ENCODE data around the gene ACER2.

Gene ACER2

GRCh38 chr9:19456426-19456825 is 47.6 kb downstream of the ACER2 start:
- TF ChIP-seq, protein P1, sequence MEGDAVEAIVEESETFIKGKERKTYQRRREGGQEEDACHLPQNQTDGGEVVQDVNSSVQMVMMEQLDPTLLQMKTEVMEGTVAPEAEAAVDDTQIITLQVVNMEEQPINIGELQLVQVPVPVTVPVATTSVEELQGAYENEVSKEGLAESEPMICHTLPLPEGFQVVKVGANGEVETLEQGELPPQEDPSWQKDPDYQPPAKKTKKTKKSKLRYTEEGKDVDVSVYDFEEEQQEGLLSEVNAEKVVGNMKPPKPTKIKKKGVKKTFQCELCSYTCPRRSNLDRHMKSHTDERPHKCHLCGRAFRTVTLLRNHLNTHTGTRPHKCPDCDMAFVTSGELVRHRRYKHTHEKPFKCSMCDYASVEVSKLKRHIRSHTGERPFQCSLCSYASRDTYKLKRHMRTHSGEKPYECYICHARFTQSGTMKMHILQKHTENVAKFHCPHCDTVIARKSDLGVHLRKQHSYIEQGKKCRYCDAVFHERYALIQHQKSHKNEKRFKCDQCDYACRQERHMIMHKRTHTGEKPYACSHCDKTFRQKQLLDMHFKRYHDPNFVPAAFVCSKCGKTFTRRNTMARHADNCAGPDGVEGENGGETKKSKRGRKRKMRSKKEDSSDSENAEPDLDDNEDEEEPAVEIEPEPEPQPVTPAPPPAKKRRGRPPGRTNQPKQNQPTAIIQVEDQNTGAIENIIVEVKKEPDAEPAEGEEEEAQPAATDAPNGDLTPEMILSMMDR (IDR thresholded peaks at IDR 0.05; ENCODE audit: insufficient read depth, missing control alignments), result no peak
- DNase-seq (ENCODE audit: insufficient read length, low spot score), result no peak
- no peak for FAIRE-seq

- peak; percentile 90 for FAIRE-seq
- no peak for DNase-seq (ENCODE audit: insufficient read length, low spot score)
- TF ChIP-seq, protein P1 (IDR thresholded peaks at IDR 0.05; ENCODE audit: insufficient read depth, missing control alignments), result peak; percentile 89
Measured at GRCh38 chr9:19456996-19457692, 48.3 kb downstream of the ACER2 start.

- DNase-seq (ENCODE audit: insufficient read length, low spot score) (no peak), FAIRE-seq (no peak)
- TF ChIP-seq, protein P1 (IDR thresholded peaks at IDR 0.05; ENCODE audit: insufficient read depth, missing control alignments), result no peak
Measured at GRCh38 chr9:19457693-19458009, 48.8 kb downstream of the ACER2 start.

GRCh38 chr9:19460243-19460642 is 51.4 kb downstream of the ACER2 start:
- FAIRE-seq (no peak), DNase-seq (ENCODE audit: insufficient read length, low spot score) (peak; percentile 56)
- TF ChIP-seq, protein P1 (IDR thresholded peaks at IDR 0.05; ENCODE audit: insufficient read depth, missing control alignments), result no peak

DNA sequence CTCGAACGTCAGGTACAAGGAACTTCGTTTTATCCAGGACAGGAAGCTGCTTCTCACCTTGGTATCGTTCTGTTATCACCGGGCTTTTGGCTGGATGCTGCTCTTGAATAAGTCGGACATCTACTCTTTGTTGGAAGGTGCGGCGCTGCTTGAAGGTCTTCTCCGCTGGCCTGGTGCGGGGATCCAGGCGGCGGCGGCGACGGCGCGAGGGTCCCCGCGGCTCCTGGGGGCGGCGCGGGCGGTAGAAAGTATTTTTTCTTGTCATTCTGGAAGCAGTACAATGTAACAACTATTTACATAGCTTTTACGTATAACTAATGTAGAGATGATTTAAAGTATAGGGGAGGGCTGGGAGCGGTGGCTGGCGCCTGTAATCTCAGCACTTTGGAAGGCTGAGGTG is 52.3 kb downstream of the ACER2 start:
- FAIRE-seq, result no peak
- TF ChIP-seq, protein P1 (IDR thresholded peaks at IDR 0.05; ENCODE audit: insufficient read depth, missing control alignments), result no peak
- DNase-seq (ENCODE audit: insufficient read length, low spot score), result no peak

GRCh38 chr9:19464061-19464763 is 55.4 kb downstream of the ACER2 start:
- FAIRE-seq, result no peak
- TF ChIP-seq, protein P1 (IDR thresholded peaks at IDR 0.05; ENCODE audit: insufficient read depth, missing control alignments), result no peak
- DNase-seq (ENCODE audit: insufficient read length, low spot score), result no peak

Measured in D721Med (cell line).